GM12891 (cell line): ENCODE measurements around the gene MINK1.

Experiments
- PAX5 ChIP-seq: IDR thresholded peaks from 2 replicates; pipeline ENCODE4 v1.6.1; 2011; ENCODE audit warnings: low read length, moderate library complexity, mild to moderate bottlenecking; ENCODE audit not compliant: insufficient read depth, severe bottlenecking
- POLR2A ChIP-seq: IDR thresholded peaks from 2 replicates; pipeline ENCODE4 v1.6.1; 2011; ENCODE audit warnings: low read depth, low read length, control low read depth

DNA sequence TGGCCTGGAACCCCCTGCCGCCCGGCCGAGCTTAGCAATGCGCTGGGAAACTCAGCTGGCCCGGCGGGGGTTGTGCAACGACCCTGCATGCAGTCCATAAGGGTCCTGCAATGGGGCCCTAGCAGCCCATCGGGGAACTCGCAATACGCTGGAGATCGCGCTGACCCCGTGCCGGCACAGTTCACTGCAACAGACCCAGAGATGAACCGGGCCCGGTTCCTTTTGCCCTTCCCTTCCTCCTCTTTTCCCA is 106.3 kb downstream of the MINK1 start:
- TF ChIP-seq POLR2A (no peak), PAX5 (no peak)
